ENCODE results near the gene ANAPC5.
A peak's percentile ranks its signal among the peaks of the same experiment; 100 is the strongest.
"Not testable (repeated sequence)": the region's sequence is repeated elsewhere in the genome, so short reads cannot be mapped to it uniquely, and the experiment has no call there.

Gene ANAPC5

GRCh38 chr12:121351820-121352681, at the start of gene ANAPC5:
ANAPC5 (minus strand) TSS chr12:121352411; CDS start chr12:121352340, 71 bp downstream.
- peak; percentile 95 for DNase-seq

GRCh38 chr12:121400332-121401139, 48.3 kb upstream of the ANAPC5 start:
- DNase-seq = no peak

- DNase-seq = peak; percentile 99
Measured at GRCh38 chr12:121399391-121400331, 47.5 kb upstream of the ANAPC5 start, which contains the start of gene RNF34. RNF34 (plus strand) TSS chr12:121400118; CDS start chr12:121400213, 95 bp downstream.

- peak; percentile 19 for DNase-seq
Measured at GRCh38 chr12:121398355-121398754, 46.1 kb upstream of the ANAPC5 start.

- no peak for DNase-seq
Measured at GRCh38 chr12:121397521-121397920, 45.3 kb upstream of the ANAPC5 start.

GRCh38 chr12:121392325-121392716, 40.1 kb upstream of the ANAPC5 start:
- no peak for DNase-seq

GRCh38 chr12:121391619-121392324, 39.6 kb upstream of the ANAPC5 start:
- no peak for DNase-seq

GRCh38 chr12:121390856-121391255, 38.6 kb upstream of the ANAPC5 start:
- DNase-seq = no peak

- no peak for DNase-seq
Measured at GRCh38 chr12:121388421-121388981, 36.3 kb upstream of the ANAPC5 start.

GRCh38 chr12:121384891-121385290, 32.7 kb upstream of the ANAPC5 start:
- not testable (repeated sequence) for DNase-seq

- DNase-seq = no peak
Measured at GRCh38 chr12:121383601-121384021, 31.4 kb upstream of the ANAPC5 start.

GRCh38 chr12:121379945-121380344, 27.7 kb upstream of the ANAPC5 start:
- no peak for DNase-seq

GRCh38 chr12:121378736-121379135, 26.5 kb upstream of the ANAPC5 start:
- DNase-seq = no peak

GRCh38 chr12:121376754-121377697, 24.8 kb upstream of the ANAPC5 start:
- no peak for DNase-seq

GRCh38 chr12:121374945-121375584, 22.9 kb upstream of the ANAPC5 start:
- DNase-seq = not testable (repeated sequence)

GRCh38 chr12:121374336-121374735, 22.1 kb upstream of the ANAPC5 start:
- DNase-seq = not testable (repeated sequence)

GRCh38 chr12:121373755-121374154, 21.5 kb upstream of the ANAPC5 start:
- no peak for DNase-seq

GRCh38 chr12:121371404-121371803, 19.2 kb upstream of the ANAPC5 start:
- no peak for DNase-seq

GRCh38 chr12:121366063-121366459, 13.8 kb upstream of the ANAPC5 start:
- DNase-seq = no peak

All from retina (tissue), 1 donor.